Measurements from ENCODE around the gene EFHC1. TPM values are rescaled to one million over a fixed set of nuclear protein-coding genes. Genes with fewer than 3 reads are reported as not detected.

The EFHC1 gene
- total RNA-seq, 1 donor from 2014 or later: 1.6 TPM

DNA sequence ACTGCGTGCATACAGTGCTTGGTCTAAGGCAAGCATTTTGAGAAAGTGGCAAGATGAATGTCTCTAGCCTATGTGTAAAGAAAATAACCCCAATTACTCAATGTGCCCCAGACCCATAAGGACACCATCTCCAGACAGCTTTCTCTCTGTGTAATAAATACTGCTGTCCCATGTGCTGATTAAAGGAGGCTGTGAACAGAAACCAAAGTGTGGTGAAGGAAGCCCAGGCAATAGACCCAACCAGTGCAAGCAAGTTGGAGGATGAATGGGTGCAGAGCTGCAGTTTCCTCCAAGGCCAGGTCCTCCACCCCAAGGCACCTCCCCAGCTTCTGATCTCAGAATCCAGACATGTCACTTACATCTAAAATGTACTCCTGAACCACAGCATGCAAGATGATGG, 96.1 kb downstream of the EFHC1 start:
- intact Hi-C loops (cut with micrococcal nuclease): no loop called here

DNA sequence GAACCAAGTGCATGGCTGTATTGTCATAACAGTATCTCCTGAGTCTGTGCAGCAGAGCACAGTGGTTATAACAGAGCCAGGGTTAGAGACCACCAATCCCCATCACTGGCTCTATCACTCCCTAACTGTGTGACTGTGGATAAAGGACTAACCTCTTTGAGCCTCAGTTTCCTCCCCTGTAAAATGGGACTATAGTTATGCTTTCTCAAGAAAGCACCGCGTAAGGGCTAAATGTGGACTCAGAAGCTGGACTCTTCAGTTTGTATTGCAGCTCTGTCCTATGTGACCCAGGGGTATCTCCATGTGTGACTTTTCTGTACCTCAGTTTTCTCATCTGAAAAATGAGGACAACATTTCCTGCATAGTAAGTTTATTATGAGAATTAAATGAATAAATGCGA, 96.8 kb downstream of the EFHC1 start:
- intact Hi-C loops (cut with micrococcal nuclease): no loop called here

DNA sequence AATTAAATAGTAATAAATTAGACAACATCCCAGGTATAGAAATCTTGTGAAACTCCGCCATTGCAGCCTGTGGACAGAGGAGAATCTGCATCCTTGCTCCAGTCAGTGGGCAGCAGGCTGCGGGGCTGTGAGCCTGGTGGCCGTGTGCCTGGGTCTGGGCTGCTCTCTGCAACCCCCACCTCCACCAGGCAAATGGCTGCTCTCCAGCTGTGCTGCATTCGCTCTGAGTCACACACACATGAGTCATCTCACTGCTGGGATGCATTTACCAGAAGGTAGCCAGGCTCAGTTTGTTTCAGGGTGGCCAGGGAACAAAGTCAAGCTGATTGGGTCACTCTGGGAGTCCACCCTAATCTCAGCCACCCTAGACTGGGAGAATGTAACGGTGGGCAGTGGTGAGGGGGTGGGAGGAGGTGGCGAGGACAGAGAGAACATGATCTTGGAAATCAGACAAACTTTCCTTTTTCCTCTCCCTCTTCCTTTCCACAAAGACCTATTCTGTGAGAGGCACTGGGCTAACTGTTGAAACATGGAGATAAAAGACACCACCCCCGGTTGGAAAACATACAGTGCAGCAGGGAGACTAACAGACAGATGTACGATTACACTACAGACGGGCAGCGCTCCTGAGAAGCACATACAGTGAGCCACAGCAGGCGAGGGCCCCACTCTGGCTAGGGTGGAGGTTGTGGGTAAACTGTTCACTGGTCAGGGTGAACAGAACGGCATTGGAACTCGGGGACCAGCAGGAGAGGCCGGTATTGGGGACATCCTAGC, 97.5 kb downstream of the EFHC1 start:
- intact Hi-C loops (cut with micrococcal nuclease): no loop called here

DNA sequence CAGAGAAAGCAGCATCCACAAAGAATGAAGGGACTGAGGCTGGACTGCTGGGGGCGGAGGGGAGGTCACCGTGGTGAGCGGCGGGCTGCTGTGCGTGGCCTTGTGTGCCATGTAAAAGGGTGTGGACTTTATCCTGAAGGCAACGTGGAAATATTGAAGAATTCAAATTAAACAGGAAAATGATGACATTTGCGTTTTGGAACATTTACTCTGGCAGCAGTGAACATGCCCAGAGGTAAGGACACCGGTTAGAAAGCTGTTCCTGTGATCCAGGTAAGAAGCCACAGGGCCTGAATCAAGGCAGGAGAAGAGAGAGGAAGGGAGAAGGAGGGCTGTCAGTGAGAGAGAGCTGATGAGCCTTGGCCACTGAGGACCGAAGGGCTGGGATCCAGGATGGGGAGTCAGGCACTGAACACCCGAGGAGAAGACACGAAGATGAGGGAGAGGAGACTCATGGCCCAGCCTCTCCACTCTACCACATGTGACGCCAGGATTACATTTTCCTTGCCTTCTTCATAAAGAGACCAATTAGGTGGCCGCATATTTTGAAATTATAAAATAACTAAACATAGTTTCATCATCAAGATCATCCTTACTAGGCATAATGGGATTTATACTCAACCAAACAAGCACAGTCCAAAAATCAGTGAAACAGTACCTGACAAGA, 98.3 kb downstream of the EFHC1 start:
- intact Hi-C loops (cut with micrococcal nuclease): no loop called here

DNA sequence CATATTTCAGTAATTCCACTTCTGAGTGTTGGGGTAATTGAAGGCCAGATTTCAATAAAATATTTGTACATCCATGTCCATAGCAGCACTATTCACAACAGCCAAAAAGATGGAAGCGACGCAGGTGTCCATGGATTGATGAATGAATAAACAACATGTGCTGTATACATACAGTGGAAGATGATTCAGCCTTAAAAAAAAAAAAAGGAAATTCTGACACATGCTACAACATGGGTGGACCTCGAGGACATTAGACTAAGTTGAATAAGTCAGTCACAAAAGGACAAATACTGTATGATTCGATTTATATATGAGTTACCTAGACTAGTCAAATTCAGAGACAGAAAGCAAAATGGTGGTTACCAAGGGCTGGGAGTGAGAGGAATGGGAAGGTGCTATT, 99.5 kb downstream of the EFHC1 start:
- intact Hi-C loops (cut with micrococcal nuclease): no loop called here

DNA sequence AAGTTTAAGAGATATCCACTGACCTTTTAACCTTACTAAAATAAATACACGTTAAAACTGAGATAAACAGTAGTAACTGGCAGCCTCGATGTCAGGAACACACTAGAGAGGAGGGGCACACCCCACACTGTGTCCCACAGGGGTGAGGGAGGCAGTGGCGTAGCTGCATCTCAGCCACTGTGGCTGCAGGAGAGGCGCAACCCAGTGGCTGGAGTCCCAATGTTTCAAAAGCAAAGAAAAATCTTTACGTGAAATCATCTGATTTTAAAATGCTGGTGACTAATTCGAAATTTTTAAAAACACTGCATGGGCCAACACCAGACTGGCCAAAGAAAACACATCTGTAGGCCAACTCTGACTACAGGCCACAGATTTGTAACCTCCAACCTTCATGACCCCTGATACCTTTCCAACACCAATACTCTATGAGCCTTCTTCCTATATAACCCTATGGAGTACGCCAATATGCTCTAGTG, 102.0 kb downstream of the EFHC1 start:
- intact Hi-C loops (cut with micrococcal nuclease): no loop called here

DNA sequence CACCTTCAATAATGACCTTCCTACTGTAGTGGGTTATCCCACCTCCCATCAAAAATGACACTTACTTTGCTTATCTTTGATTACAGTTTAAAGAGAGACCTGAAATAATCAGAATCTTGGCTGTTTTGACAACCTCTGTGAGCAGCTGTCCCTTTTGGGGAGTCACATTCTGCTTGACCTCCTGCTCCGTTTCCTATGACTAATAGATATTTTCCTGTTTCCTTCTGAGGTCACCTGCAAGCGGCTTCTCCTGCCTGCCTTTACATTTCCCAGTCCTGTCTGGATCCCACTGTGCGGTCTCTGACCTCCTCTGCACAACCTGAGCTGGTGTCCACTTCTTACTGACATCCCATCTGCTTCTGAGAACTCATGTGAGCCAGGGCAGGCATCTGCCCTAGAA, 102.5 kb downstream of the EFHC1 start:
- intact Hi-C loops (cut with micrococcal nuclease): no loop called here

DNA sequence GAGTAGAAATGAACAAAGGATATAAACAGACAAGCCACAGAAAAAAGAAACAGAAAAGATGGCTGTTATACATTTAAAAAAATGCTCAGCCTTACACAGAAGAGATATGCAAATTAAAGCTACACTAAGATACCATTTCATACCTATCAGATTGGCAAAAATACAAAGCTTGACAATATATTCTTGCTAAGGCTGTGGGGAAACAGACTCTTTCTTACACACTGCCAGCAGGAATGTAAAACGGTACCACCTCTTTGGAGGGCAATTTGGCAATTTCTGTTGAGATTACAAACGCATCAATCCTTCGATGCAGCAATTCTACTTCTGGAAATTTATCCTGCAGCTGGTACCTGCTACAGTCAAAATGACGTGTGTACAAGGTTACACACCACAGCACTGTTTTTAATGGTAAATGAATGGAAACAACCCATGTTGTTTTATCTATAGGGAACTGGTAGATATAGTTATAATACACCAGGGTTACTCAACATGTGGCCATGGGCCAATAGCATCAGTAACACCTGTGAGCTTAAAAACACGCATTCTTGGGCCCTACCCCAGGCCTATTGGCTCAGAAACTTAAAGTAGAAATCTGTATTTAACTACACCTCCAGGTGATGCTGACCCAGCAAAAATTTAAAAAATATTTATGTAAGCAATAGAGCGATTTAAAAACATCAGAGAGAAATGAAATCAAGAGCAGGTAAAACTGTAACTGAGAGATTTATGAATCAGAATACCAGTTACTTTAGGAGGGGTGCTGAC, 103.4 kb downstream of the EFHC1 start:
- intact Hi-C loops (cut with micrococcal nuclease): no loop called here

DNA sequence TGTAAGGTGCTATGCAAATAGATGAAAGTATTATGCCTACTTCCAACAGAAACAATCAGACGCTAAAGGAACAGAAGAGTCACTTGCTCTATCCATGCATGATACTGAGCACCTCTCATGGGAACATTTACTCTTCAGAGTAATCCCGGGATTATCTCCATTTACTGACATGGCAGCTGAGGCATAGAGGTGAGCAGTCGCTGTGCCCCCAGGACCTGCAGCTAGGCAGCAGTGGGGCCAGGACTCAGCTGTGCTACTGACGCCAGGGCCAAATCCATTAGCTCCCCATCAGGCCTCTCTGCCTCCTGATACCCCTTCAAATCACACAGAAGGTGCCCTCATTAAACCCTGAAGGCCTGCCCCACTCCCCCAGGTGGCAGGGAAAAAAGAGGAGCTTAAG, 104.8 kb downstream of the EFHC1 start:
- intact Hi-C loops (cut with micrococcal nuclease): no loop called here

DNA sequence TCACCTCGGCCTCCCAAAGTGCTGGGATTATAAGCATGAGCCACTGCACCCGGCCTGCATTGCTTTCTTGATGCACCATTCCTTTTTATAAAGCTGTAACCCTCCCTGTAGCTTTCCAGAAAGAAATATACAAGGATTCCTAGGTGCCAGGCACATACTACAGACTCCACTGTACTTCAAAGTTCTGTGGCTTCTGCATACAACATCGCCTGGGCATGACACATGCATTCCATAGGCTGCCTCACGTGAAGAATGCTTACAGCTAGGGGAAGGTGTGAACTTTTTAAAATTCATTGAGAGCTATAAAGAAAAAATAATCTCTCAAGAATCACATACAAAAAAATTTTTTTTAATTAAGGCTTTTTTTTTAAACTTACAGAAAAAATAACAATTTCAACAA, 106.5 kb downstream of the EFHC1 start:
- intact Hi-C loops (cut with micrococcal nuclease): no loop called here

DNA sequence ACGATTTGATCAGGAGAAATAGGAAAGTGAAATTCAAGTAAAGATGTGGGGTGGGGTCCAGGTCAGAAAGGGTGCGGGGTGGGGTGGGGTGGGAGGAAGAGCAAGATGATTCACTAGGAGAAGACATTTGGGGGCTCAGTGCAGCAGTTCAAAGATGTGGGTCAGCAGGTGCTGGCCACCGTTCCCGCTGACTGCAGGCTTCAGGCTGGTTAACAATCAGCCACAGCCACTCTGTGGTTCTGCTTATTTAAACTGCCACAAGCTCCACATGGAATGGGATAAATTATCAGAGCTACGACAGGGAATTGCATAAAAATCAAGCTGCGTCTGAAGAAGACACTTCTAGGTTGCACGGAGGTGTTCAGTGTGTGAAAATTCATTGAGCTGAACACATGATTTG, 107.3 kb downstream of the EFHC1 start:
- intact Hi-C loops (cut with micrococcal nuclease): no loop called here

DNA sequence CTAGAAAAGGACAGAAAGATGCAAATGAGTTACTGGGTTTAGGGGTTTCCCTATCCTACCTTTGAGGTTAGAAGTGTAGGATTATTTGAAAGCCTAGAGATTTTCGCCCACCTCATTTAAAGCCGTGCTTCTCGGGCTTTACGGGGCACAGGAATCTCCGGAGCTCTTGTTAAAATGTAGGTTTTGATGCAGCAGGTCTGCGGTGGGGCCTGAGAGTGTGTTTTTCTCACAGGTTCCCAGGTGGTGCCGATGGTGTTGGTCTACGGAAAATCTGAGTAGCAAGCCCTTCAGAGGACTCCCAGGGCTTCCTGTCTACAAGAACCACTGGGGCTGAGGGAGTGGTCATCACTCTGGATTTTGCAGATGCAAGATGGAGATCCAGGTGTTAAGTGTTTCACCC, 109.2 kb downstream of the EFHC1 start:
- intact Hi-C loops (cut with micrococcal nuclease): no loop called here

DNA sequence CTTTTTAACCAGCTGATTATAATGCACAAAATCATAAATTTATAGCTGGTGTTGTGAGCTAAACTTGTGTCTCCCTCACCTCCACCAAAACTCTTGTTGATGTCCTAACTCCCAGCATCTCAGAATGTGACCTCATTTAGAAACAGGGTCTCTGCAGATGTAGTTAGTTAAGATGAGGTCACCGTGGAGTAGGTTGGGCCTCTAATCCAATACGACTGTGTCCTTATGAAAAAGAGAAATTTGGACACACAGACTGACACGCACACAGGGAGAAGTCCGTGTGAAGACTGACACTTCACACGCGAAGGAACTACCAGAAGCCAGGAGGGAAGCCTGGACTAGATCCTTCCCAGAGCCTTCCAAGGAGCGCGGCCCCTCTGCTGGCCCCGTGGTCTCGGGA, 110.2 kb downstream of the EFHC1 start:
- intact Hi-C loops (cut with micrococcal nuclease): no loop called here

DNA sequence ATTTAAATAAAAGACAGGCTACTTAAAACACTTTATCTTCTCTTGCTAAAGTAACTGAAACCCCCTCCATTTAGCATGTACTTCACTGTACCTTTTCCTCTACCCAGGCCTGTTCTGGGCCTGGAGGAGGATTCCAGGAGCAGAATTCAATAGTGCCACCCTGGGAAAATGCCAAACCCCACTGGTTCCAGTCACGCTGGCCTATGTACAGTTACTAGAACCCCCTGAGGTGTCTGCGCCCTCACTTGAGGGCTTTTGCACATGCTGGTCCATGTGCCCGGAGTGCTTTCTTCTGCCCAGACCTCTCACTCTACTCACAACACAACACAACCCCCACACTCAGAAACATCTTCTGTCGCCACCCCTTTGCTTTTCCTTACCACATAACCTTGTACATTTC, 111.3 kb downstream of the EFHC1 start:
- intact Hi-C loops (cut with micrococcal nuclease): no loop called here

DNA sequence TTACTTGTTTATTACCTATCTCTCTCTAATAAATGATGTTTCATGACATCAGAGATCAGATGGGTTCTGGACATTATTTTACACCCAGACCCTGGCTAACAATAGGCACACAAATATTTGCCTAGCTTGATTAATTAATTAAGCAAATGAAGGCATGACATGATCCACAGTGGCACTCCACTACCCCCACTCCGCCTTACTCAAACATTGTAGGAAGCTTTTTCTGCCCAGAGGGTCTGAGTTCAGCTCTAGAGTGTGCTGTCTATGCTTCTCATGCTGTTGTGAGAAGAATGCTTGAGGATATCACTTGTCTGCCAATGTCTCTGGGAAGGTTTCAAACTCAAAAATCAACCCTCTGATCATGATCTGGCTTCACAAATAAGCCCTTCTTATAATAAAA, 111.7 kb downstream of the EFHC1 start:
- intact Hi-C loops (cut with micrococcal nuclease): no loop called here

DNA sequence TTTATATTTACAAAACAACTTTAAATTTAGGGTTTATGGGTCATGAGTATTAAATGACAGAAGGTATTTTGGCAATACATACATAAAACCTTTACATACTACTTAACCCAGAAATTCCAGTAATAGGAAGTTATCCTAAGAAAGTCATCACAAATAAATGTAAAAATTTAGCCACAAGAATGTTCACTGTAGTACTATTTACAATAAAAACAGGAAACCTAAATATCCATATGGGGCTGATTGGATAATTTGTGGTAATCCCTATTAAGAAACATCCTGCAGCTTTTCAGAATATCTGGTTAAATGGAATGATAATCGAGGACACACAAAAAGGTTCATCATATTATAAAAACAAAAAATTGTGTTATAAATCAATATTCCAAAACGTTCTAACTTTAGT, 112.3 kb downstream of the EFHC1 start:
- intact Hi-C loops (cut with micrococcal nuclease): no loop called here

DNA sequence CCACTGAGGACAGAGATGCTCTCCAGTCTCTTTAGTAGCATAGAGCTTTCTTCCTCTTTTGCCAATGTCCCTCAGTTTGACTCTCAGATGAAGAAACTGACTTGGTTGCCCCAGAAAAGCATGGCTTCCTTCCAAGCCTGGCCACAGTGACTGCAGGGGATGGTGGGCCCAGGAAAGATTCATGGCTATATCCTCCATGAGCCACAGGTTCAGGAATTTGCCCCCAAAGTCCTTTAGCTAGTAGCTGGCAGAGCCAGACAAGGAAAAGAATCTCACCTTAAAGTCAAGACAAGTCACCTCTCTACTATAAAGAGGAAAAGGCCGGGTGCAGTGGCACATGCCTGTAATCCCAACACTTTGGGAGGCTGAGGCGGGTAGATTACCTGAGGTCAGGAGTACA, 113.3 kb downstream of the EFHC1 start:
- intact Hi-C loops (cut with micrococcal nuclease): no loop called here

DNA sequence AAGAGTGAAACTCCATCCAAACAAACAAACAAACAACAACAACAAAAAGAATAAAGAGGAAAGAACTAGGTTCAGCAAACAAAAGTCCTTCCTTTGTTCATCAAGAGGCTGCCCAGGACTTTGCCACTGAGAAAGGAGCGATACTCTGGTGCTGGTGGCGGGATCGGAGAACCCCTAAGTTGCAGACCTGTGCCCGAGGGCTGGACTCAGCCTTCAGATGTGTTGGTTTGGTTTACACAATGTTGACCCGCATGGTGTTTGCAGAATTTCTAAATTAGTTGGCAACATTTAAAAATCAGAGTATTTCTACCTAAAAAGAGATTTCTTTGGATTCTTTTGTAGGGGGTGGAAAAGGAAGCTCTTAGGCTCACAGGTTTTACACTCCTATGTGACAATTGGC, 114.2 kb downstream of the EFHC1 start:
- intact Hi-C loops (cut with micrococcal nuclease): no loop called here

DNA sequence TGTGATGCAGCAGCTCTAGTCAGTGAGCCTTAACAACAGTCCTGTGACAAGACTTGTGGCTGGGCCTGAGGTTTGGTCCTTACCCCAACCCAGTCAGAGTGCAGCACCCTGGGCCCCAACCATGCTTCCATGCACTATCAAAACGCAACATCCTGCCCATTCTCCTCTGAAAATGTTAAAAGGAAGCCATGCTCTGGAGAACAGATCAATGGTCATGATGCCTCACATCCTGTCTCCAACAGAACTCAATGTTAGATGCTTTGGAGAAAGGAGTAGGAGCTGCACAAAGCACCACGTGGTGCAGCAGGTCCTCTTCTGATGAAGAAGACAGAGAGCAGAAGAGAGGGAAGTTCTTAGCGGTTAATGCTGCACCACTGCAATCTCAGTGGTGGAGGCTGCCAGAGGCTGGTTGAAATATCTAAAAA, 114.8 kb downstream of the EFHC1 start:
- intact Hi-C loops (cut with micrococcal nuclease): loop anchor here (1.0 kb wide), 1 partner anchor 39 kb away; no protein-coding TSS in a partner anchor

DNA sequence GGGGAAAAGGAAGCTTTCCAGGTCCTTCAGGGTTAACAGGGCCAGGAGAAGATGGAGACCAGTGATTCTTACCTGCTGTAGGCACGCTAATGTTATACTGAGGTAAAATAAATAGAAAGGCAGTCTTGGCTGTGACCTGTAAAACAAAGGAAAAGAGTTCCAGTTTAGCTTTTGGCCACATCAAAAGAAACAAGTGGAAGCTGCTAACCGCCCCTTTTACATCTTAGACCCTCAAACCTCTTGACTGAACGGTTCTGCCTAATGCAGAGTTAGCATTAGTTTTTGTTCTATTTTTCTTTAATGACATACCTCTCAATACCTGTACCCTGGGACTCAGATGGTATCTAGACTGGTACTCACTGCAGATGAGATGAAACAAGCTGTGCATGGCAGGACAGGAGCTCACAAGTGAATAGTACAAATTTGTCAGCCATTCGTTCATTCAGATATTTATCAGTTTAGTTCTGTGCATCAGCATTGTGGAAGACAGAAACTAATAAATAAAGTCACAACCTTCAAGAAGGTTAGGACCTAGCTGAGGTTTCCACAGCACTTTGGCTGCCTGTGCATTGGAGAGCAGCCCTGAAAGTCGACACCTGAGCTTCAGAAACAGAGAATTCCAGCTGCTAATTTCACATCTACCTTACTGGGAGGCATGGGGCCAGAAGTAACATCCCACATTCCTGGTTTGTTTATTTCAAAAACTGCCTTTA, 115.7 kb downstream of the EFHC1 start:
- intact Hi-C loops (cut with micrococcal nuclease): loop anchor here (1.0 kb wide), 1 partner anchor 38 kb away; no protein-coding TSS in a partner anchor

DNA sequence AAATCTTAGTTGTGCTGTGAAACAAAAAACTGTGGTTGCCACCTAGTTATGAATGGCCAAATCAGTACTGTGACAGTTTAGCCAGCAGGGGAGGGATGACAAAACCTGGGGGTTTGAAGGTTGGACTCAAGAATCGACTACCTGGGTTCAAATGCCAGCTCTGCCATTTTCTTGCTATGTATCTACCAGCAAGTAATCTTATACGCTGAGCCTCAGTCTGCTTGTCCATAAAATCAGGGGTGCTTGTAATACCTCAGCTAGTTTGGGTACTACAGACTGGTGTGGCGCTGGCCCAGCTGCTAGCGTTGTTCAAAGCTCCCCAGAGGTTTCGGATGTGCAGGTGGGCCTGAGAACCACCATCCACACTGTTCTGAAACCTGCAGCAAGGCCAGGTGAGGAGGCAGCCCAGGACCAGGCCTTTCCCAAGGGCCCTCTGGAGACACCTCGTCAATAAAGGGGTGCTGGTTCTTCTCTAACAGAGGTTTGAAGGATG, 116.3 kb downstream of the EFHC1 start:
- intact Hi-C loops (cut with micrococcal nuclease): no loop called here
